NB4 (cell line): ENCODE results near the gene OS9.
"Not testable (repeated sequence)": the region's sequence is repeated elsewhere in the genome, so short reads cannot be mapped to it uniquely, and the experiment has no call there.

ENCODE experiments used
- CTCF ChIP-seq: IDR thresholded peaks from one replicate; pipeline ENCODE4 v1.5.1; 2012; ENCODE audit warnings: low read depth, low read length
- MYC ChIP-seq: IDR thresholded peaks from 2 replicates; pipeline ENCODE4 v1.6.1; 2011; ENCODE audit warnings: low read depth, low read length

- TF ChIP-seq CTCF, MYC: not testable (repeated sequence)
These were observed 21.3 kb downstream of the OS9 start for GRCh38 chr12:57715036-57715748.
